ENCODE data around the gene ATF7.

The ATF7 gene

GRCh38 chr12:53516758-53517455 lies 109.3 kb downstream of the ATF7 start:
- FAIRE-seq, result no peak

GRCh38 chr12:53515291-53515680 lies 110.9 kb downstream of the ATF7 start:
- no peak for FAIRE-seq

GRCh38 chr12:53514628-53515290 lies 111.4 kb downstream of the ATF7 start:
- FAIRE-seq, result no peak

GRCh38 chr12:53513712-53514410 lies 112.3 kb downstream of the ATF7 start:
- FAIRE-seq, result no peak

GRCh38 chr12:53510181-53510812 lies 115.9 kb downstream of the ATF7 start:
- no peak for FAIRE-seq

- no peak for FAIRE-seq
These were observed 117.5 kb downstream of the ATF7 start for GRCh38 chr12:53508534-53509170.

GRCh38 chr12:53507603-53507885 lies 118.6 kb downstream of the ATF7 start:
- no peak for FAIRE-seq

GRCh38 chr12:53506881-53507602 lies 119.1 kb downstream of the ATF7 start, which contains the start of gene NPFF:
TSS of gene NPFF (minus strand) at chr12:53507484. CDS start at chr12:53507474, 10 bp downstream.
- FAIRE-seq, result no peak

- FAIRE-seq, result no peak
These were observed 119.8 kb downstream of the ATF7 start for GRCh38 chr12:53506450-53506785.

GRCh38 chr12:53505555-53506449 lies 120.4 kb downstream of the ATF7 start:
- FAIRE-seq, result no peak

- no peak for FAIRE-seq
These were observed 121.1 kb downstream of the ATF7 start for GRCh38 chr12:53505086-53505485.

- FAIRE-seq, result no peak
These were observed 121.9 kb downstream of the ATF7 start for GRCh38 chr12:53504004-53504920.

- FAIRE-seq, result no peak
These were observed 123.0 kb downstream of the ATF7 start for GRCh38 chr12:53502983-53503728.

GRCh38 chr12:53502331-53502730 lies 123.9 kb downstream of the ATF7 start:
- FAIRE-seq, result no peak

- no peak for FAIRE-seq
These were observed 124.5 kb downstream of the ATF7 start for GRCh38 chr12:53501615-53502181.

- FAIRE-seq, result peak; percentile 96
These were observed 125.2 kb downstream of the ATF7 start, which contains the start of gene TARBP2 for GRCh38 chr12:53500776-53501614. TSS of gene TARBP2 (plus strand) at chr12:53501283. CDS start at chr12:53501409, 126 bp downstream.

- FAIRE-seq, result no peak
These were observed 125.9 kb downstream of the ATF7 start for GRCh38 chr12:53500142-53500775.
